ENCODE data around the gene TTLL12.

TTLL12 gene

GRCh38 chr22:43163241-43163795, 23.6 kb downstream of the TTLL12 start:
- no peaks in the 10 kb centered on the region; the same call in 1 of the 2 replicates for H3F3A ChIP-seq (ENCODE audit: insufficient read depth, low read length)
- no peak for TF ChIP-seq CTCF (IDR thresholded peaks at IDR 0.05; ENCODE audit: low read length)
- TF ChIP-seq EZH2 (optimal IDR thresholded peaks at IDR 0.05; ENCODE audit: low read depth, low read length): no peak
- TF ChIP-seq EZH2phosphoT487 (IDR thresholded peaks at IDR 0.05; ENCODE audit: low read length): no peak
- no peaks in the 10 kb centered on the region for H4K20me1 ChIP-seq (ENCODE audit: insufficient read depth, low read length)
- H3K9me2 ChIP-seq (replicated peaks; ENCODE audit: insufficient read depth, low read length): no peaks in the 10 kb centered on the region
- no peaks in the 10 kb centered on the region for H3K9me3 ChIP-seq (replicated peaks; ENCODE audit: insufficient read depth, low read length)
- H3K36me3 ChIP-seq (replicated peaks; ENCODE audit: insufficient read depth, low read length): no peaks in the 10 kb centered on the region
- H3K4me1 ChIP-seq (ENCODE audit: low read length): no peaks in the 10 kb centered on the region
- no peaks in the 10 kb centered on the region for H3K79me2 ChIP-seq (ENCODE audit: low read length)
- no peak overlapping the region for H3K9ac ChIP-seq (ENCODE audit: low read length)
- no peak for DNase-seq
- H3K27ac ChIP-seq (ENCODE audit: low read length): no peak overlapping the region
- H3K27me3 ChIP-seq (replicated peaks; ENCODE audit: insufficient read depth, low read length): no peaks in the 10 kb centered on the region
- H3K4me2 ChIP-seq (ENCODE audit: low read depth, low read length): no peak overlapping the region
- H3K4me3 ChIP-seq (ENCODE audit: low read length): no peak overlapping the region
- no peak overlapping the region for H2AFZ ChIP-seq (ENCODE audit: low read length)

- Histone ChIP-seq H3K4me3 (ENCODE audit: low read length) (no peak overlapping the region), H3K4me1 (ENCODE audit: low read length) (no peaks in the 10 kb centered on the region), H3K27ac (ENCODE audit: low read length) (no peak overlapping the region), H2AFZ (ENCODE audit: low read length) (no peak overlapping the region), H3K79me2 (ENCODE audit: low read length) (no peaks in the 10 kb centered on the region), H3K27me3 (replicated peaks; ENCODE audit: insufficient read depth, low read length) (no peaks in the 10 kb centered on the region), H3K36me3 (replicated peaks; ENCODE audit: insufficient read depth, low read length) (no peaks in the 10 kb centered on the region), H4K20me1 (ENCODE audit: insufficient read depth, low read length) (no peaks in the 10 kb centered on the region), H3K9me3 (replicated peaks; ENCODE audit: insufficient read depth, low read length) (no peaks in the 10 kb centered on the region), H3K9me2 (replicated peaks; ENCODE audit: insufficient read depth, low read length) (no peaks in the 10 kb centered on the region), H3F3A (ENCODE audit: insufficient read depth, low read length) (no peaks in the 10 kb centered on the region; the same call in 1 of the 2 replicates), H3K4me2 (ENCODE audit: low read depth, low read length) (no peak overlapping the region), H3K9ac (ENCODE audit: low read length) (no peak overlapping the region)
- DNase-seq: no peak
- TF ChIP-seq CTCF (IDR thresholded peaks at IDR 0.05; ENCODE audit: low read length): no peak
Measured at GRCh38 chr22:43162412-43163150, 24.4 kb downstream of the TTLL12 start.

GRCh38 chr22:43160497-43161126, 26.3 kb downstream of the TTLL12 start:
- H2AFZ ChIP-seq (ENCODE audit: low read length): no peak overlapping the region
- H3K4me1 ChIP-seq (ENCODE audit: low read length): no peaks in the 10 kb centered on the region
- no peak overlapping the region for H3K4me3 ChIP-seq (ENCODE audit: low read length)
- no peak overlapping the region for H3K4me2 ChIP-seq (ENCODE audit: low read depth, low read length)
- no peaks in the 10 kb centered on the region for H3K36me3 ChIP-seq (replicated peaks; ENCODE audit: insufficient read depth, low read length)
- TF ChIP-seq CTCF (IDR thresholded peaks at IDR 0.05; ENCODE audit: low read length) (no peak), EZH2 (optimal IDR thresholded peaks at IDR 0.05; ENCODE audit: low read depth, low read length) (no peak), EZH2phosphoT487 (IDR thresholded peaks at IDR 0.05; ENCODE audit: low read length) (no peak)
- no peaks in the 10 kb centered on the region for H3K27me3 ChIP-seq (replicated peaks; ENCODE audit: insufficient read depth, low read length)
- DNase-seq: no peak
- no peaks in the 10 kb centered on the region for H4K20me1 ChIP-seq (ENCODE audit: insufficient read depth, low read length)
- H3K27ac ChIP-seq (ENCODE audit: low read length): no peak overlapping the region
- no peaks in the 10 kb centered on the region for H3K9me3 ChIP-seq (replicated peaks; ENCODE audit: insufficient read depth, low read length)
- no peaks in the 10 kb centered on the region; the same call in 1 of the 2 replicates for H3F3A ChIP-seq (ENCODE audit: insufficient read depth, low read length)
- H3K9ac ChIP-seq (ENCODE audit: low read length): no peak overlapping the region
- H3K79me2 ChIP-seq (ENCODE audit: low read length): no peaks in the 10 kb centered on the region
- no peaks in the 10 kb centered on the region for H3K9me2 ChIP-seq (replicated peaks; ENCODE audit: insufficient read depth, low read length)
